Measurements from ENCODE around the gene PPT2. TPM values are rescaled to one million over a fixed set of nuclear protein-coding genes. Genes with fewer than 3 reads are reported as not detected.
A peak's percentile ranks its signal among the peaks of the same experiment; 100 is the strongest.

The PPT2 gene
- total RNA-seq, 2 experiments from 2014 or later = 8.7 to 8.9 TPM

- peak overlapping the region; percentile 91 for H3K27ac Mint-ChIP-seq
- peaks cover 66% of the 10 kb centered on the region for H3K4me1 ChIP-seq (ENCODE audit: insufficient read depth, low read length)
- peak overlapping the region; percentile 98 for H3K4me3 Mint-ChIP-seq
- TF ChIP-seq CTCF (IDR thresholded peaks at IDR 0.05) = no peak
- ATAC-seq (ENCODE audit: poor library complexity) (no peak), DNase-seq (no peak)
- peaks cover 78% of the 10 kb centered on the region for H3K36me3 Mint-ChIP-seq (ENCODE audit: low read depth)
- ChIA-PET CTCF (no interaction called here), POLR2A (interaction anchor here (0.7 to 12.1 kb wide), 5 partner anchors 10 to 656 kb away, joined by 3 to 242 read pairs (median 8); partner anchors contain the start of genes AGPAT1, ATF6B, FKBPL and RNF5)
- peak overlapping the region; percentile 72 to 93 for H3K27ac ChIP-seq (ENCODE audit: low read depth in 1 of 2, low read length in 2 of 2)
- no peaks in the 10 kb centered on the region for H3K27me3 Mint-ChIP-seq
- H3K36me3 ChIP-seq (ENCODE audit: insufficient read depth, low read length) = peaks cover 43% of the 10 kb centered on the region
- H3K4me1 Mint-ChIP-seq (ENCODE audit: low read depth) = peaks cover 61% of the 10 kb centered on the region
- H3K27me3 ChIP-seq (ENCODE audit: control insufficient read depth in 1 of 2, insufficient read depth in 2 of 2, low read length in 2 of 2) = no peaks in the 10 kb centered on the region
- H3K9me3 ChIP-seq (ENCODE audit: control insufficient read depth in 1 of 2, insufficient read depth in 1 of 2, low read length in 2 of 2) = no peaks in the 10 kb centered on the region
- no peaks in the 10 kb centered on the region for H3K9me3 Mint-ChIP-seq
- intact Hi-C loops (cut with DNase I, micrococcal nuclease) = no loop called here
- H3K4me3 ChIP-seq (ENCODE audit: low read length) = peak overlapping the region; percentile 96
Observed at GRCh38 chr6:32189069-32189741, 35.3 kb downstream of the PPT2 start.

GRCh38 chr6:32189742-32190053 lies 35.8 kb downstream of the PPT2 start:
- H3K4me3 ChIP-seq (ENCODE audit: low read length) = peak overlapping the region; percentile 96
- DNase-seq (peak in 3 of 14 experiments; percentile 29 to 55 (median 39)), ATAC-seq (ENCODE audit: poor library complexity) (no peak)
- H3K9me3 Mint-ChIP-seq = no peaks in the 10 kb centered on the region
- POLR2A ChIA-PET = interaction anchor here (0.6 to 12.1 kb wide), 10 partner anchors 10 to 782 kb away, joined by 3 to 242 read pairs (median 4); partner anchors contain the start of genes AGPAT1, ATF6B, EGFL8 and FKBPL
- H3K4me1 ChIP-seq (ENCODE audit: insufficient read depth, low read length) = peaks cover 70% of the 10 kb centered on the region
- peaks cover 77% of the 10 kb centered on the region for H3K36me3 Mint-ChIP-seq (ENCODE audit: low read depth)
- peak overlapping the region; percentile 96 for H3K27ac Mint-ChIP-seq
- H3K27me3 Mint-ChIP-seq = no peaks in the 10 kb centered on the region
- H3K27ac ChIP-seq (ENCODE audit: low read depth in 1 of 2, low read length in 2 of 2) = peak overlapping the region; percentile 72 to 93
- H3K36me3 ChIP-seq (ENCODE audit: insufficient read depth, low read length) = peaks cover 40% of the 10 kb centered on the region
- H3K4me1 Mint-ChIP-seq (ENCODE audit: low read depth) = peaks cover 66% of the 10 kb centered on the region
- no peaks in the 10 kb centered on the region for H3K27me3 ChIP-seq (ENCODE audit: control insufficient read depth in 1 of 2, insufficient read depth in 2 of 2, low read length in 2 of 2)
- peak overlapping the region; percentile 98 for H3K4me3 Mint-ChIP-seq
- TF ChIP-seq CTCF (IDR thresholded peaks at IDR 0.05) = no peak
- intact Hi-C loops (cut with DNase I, micrococcal nuclease) = loop anchor here (1.0 to 10.0 kb wide), 5 partner anchors 11 to 1975 kb away; partner anchors contain the start of genes C6orf47 (in 1 of the 2), CSNK2B (in 1 of the 2), EHMT2 (in 1 of the 2) and GPANK1 (in 1 of the 2)
- no peaks in the 10 kb centered on the region for H3K9me3 ChIP-seq (ENCODE audit: control insufficient read depth in 1 of 2, insufficient read depth in 1 of 2, low read length in 2 of 2)
- CTCF ChIA-PET = no interaction called here

GRCh38 chr6:32190054-32190851 lies 36.3 kb downstream of the PPT2 start, which contains the start of gene PBX2:
TSS of gene PBX2 (minus strand) at chr6:32190202. CDS start at chr6:32189915, 287 bp downstream.
- no peak for TF ChIP-seq CTCF (IDR thresholded peaks at IDR 0.05)
- intact Hi-C loops (cut with DNase I, micrococcal nuclease) = loop anchor here (1.0 to 10.0 kb wide), 5 partner anchors 12 to 1975 kb away; partner anchors contain the start of genes C6orf47 (in 1 of the 2), CSNK2B (in 1 of the 2), EHMT2 (in 1 of the 2) and GPANK1 (in 1 of the 2)
- no peaks in the 10 kb centered on the region for H3K9me3 Mint-ChIP-seq

More at GRCh38 chr6:32190054-32190851, 36.3 kb downstream of the PPT2 start, which contains the start of gene PBX2:
- DNase-seq (peak; percentile 65 to 96 (median 86)), ATAC-seq (ENCODE audit: poor library complexity) (peak; percentile 51)
- Histone ChIP-seq H3K36me3 (ENCODE audit: insufficient read depth, low read length) (peaks cover 40% of the 10 kb centered on the region), H3K27ac (ENCODE audit: low read depth in 1 of 2, low read length in 2 of 2) (peak within 1 kb of the TSS; percentile 93), H3K4me3 (ENCODE audit: low read length) (peak within 1 kb of the TSS; percentile 96), H3K4me1 (ENCODE audit: insufficient read depth, low read length) (peaks cover 74% of the 10 kb centered on the region), H3K27me3 (ENCODE audit: control insufficient read depth in 1 of 2, insufficient read depth in 2 of 2, low read length in 2 of 2) (no peaks in the 10 kb centered on the region), H3K9me3 (ENCODE audit: control insufficient read depth in 1 of 2, insufficient read depth in 1 of 2, low read length in 2 of 2) (no peaks in the 10 kb centered on the region)
- H3K4me3 Mint-ChIP-seq = peak within 1 kb of the TSS; percentile 99
- CTCF ChIA-PET = no interaction called here
- H3K27ac Mint-ChIP-seq = peak within 1 kb of the TSS; percentile 96
- POLR2A ChIA-PET = interaction anchor here (0.6 to 12.1 kb wide), 9 partner anchors 11 to 781 kb away, joined by 3 to 242 read pairs (median 4); partner anchors contain the start of genes AGPAT1, ATF6B, EGFL8 and FKBPL
- H3K27me3 Mint-ChIP-seq = no peaks in the 10 kb centered on the region
- H3K36me3 Mint-ChIP-seq (ENCODE audit: low read depth) = peaks cover 77% of the 10 kb centered on the region
- H3K4me1 Mint-ChIP-seq (ENCODE audit: low read depth) = peaks cover 71% of the 10 kb centered on the region

Measured in CD4-positive, alpha-beta T cell (primary cell).